Activated T-cell treated with anti-CD3 and anti-CD28 coated beads, Interleukin-2, amount 50 U/mL, for 1 hour (primary cell): Measurements from ENCODE around the gene RNF148.
"Not testable (repeated sequence)": the region's sequence is repeated elsewhere in the genome, so short reads cannot be mapped to it uniquely, and the experiment has no call there.

Experiments
- DNase-seq: peaks from one replicate; pipeline ENCODE4 v3.0.0-alpha.2; 2020

Gene RNF148

GRCh38 chr7:122689346-122690109 is 13.2 kb downstream of the RNF148 start:
- no peak for DNase-seq

DNA sequence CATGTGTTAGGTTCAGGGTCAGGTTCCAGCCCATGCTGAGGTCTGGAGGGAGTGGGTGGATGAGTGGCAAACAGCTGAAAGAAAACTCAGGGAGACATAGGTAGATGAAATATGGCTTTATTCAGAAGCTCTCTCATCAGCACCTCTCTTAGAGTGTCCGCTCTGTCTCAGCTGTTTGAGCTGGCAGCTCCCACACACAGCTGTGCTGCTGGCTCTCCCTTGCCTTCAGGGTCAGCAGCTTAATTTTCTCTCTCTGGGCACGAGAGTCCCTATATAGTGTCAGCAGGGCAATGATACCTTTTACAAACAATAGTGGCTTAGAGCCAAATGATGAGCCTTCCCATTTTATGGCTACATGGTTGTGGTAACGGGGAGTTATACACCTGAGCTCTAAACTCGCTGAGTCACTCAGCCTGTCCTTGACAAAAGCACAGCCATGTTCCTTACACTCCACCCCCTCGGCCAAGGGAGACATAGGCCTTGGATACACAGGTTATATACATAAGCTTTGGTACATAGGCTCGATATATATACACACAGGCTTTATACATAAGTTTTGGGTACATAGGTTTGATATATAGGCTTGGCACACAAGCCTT is 14.2 kb downstream of the RNF148 start:
- no peak for DNase-seq

GRCh38 chr7:122686360-122686878 is 16.3 kb downstream of the RNF148 start:
- DNase-seq = no peak

DNA sequence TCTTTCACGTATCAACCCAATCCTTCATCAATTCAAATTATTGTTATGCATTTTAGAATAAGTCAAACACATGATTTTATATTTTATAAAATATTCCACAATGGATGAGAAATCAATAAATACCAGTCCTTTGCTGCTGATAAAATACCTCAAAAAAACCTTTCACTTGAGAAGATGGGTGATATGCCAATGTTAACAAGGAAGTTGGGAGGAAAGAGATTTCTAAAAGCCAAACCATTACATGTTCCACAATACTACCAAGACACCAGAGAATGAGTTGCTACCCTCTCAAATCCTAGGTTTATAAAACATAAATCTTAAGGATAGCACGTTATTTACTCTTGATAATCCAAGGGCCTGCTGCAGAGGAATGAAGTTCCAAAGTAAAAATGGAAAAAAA is 18.2 kb downstream of the RNF148 start:
- no peak for DNase-seq

DNA sequence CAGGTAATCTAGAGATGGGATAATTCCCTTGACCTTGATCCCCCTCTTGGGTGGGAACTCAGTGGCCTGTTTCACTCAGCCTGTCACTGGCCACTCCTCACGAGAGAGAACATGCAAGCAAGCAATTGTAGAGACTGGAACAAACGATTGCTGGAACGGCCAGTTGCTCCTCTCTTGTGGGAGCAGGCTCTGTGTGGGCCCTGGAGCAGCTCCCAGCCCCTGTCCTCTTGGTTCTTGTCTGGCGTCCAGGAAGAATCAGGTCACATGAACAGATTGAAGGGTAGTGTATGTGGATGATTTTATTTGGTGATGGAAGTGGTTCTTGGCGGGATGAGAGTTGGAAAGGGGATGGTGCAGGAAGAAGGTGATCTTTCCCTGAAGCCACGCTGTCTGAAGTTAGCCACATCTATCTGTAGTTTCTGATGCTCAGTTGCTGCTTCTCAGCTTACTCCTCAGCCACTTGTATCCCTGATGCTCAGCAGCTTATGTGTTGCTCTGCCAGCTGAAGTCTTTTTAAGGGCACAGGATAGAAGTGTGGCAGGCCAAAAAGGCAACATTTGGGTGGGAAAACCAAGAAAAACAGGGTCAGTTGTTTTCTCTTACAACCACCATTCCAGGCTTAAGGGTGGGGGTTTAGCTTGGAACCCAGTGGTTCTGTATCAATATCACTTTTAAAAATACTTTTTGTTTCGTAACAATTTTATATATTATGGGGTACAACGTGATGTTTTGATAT is 19.7 kb downstream of the RNF148 start:
- no peak for DNase-seq

DNA sequence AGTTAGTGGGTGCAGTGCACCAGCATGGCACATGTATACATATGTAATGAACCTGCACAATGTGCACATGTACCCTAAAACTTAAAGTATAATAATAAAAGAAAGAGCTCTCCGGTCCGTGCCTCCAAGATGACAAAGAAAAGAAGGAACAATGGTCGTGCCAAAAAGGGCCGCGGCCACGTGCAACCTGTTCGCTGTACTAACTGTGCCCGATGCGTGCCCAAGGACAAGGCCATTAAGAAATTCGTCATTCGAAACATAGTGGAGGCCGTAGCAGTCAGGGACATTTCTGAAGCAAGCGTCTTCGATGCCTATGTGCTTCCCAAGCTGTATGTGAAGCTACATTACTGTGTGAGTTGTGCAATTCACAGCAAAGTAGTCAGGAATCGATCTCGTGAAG is 21.5 kb downstream of the RNF148 start:
- DNase-seq = not testable (repeated sequence)

- no peak for DNase-seq
Measured at GRCh38 chr7:122679813-122680212, 22.9 kb downstream of the RNF148 start.

DNA sequence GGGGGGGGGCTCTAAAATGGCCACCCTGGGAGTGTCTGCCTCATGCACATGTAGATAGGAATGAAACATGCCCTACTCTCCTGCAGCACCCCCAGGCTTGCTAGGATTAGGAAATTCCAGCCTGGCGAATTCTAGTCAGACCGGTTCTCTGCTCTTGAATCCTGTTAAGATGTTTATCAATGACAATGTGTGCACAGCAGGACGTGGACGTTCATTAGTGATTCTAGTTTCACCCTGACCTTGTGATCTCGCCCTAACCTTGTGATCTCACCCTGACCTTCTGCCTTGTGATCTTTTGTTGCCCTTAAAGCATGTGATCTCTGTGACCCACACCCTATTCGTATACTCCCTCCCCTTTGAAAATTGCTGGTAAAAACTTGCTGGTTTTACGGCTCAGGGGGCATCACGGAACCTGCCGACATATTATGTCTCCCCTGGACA is 23.4 kb downstream of the RNF148 start:
- not testable (repeated sequence) for DNase-seq

GRCh38 chr7:122677149-122677548 is 25.6 kb downstream of the RNF148 start:
- DNase-seq = no peak

- DNase-seq = no peak
Measured at GRCh38 chr7:122676466-122676865, 26.3 kb downstream of the RNF148 start.

- no peak for DNase-seq
Measured at GRCh38 chr7:122675621-122676020, 27.1 kb downstream of the RNF148 start.

GRCh38 chr7:122675011-122675410 is 27.7 kb downstream of the RNF148 start:
- no peak for DNase-seq

- DNase-seq = no peak
Measured at GRCh38 chr7:122674502-122674901, 28.2 kb downstream of the RNF148 start.

DNA sequence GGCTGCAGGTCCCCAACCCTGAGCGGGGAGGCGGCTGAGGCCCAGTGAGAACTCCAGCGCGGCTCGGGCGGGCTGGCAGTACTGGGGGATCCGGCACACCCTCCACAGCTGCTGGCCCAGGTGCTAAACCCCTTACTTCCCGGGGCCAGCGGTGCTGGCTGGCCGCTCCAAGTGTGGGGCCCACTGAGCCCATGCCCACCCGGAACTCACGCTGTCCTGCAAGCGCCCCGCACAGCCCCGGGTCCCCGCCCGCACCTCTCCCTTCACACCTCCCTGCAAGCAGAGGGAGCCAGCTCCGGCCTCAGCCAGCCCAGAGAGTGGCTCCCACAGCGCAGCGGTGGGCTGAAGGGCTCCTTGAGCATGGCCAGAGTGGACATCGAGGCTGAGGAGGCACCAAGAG is 28.8 kb downstream of the RNF148 start:
- DNase-seq = no peak

GRCh38 chr7:122672536-122672935 is 30.2 kb downstream of the RNF148 start:
- DNase-seq = no peak

DNA sequence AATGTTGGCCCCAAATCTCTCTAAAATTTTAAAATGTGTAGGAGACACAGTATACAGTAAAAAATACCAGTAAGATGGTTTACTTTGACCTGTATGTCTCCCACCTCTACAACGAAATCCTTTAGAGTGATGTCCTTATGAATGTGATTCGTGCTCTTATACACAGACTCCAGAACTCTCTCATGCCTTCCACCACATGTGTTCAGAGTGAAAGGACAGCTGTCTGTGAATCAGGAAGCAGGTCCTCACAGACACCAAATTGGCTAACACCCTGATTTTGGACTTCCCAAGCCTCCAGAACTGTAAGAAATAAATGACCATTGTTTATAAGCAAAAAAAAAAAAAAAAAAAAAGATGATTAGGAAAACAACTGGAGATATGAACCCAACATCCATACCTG is 39.0 kb downstream of the RNF148 start:
- DNase-seq = no peak

DNA sequence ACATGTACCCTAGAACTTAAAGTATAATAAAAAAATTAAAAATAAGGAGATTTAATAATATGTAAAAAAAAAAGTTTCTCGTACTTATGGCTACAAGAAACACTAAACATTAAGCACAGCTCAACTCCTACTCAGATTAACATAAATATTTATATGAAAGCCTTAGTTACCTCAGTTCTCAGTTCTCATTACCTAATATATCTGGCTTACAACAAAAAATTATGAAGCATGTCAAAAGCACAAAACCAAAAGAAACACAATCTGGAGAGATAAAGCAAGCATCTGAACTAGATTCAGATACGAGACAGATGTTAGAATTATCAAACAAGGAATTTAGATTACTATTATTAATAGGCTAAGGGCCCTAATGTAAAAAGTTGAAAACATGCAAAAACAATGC is 43.9 kb downstream of the RNF148 start:
- no peak for DNase-seq

GRCh38 chr7:122653685-122654084 is 49.0 kb downstream of the RNF148 start:
- DNase-seq = no peak

- DNase-seq = no peak
Measured at GRCh38 chr7:122652876-122653275, 49.8 kb downstream of the RNF148 start.
